HepG2 (cell line): ENCODE data around the gene ZNF331. TPM values are rescaled to one million over a fixed set of nuclear protein-coding genes. Genes with fewer than 3 reads are reported as not detected.

Source experiments
- CC2D1A ChIP-seq: sonication (generic); formaldehyde crosslinking; IDR thresholded peaks from 2 replicates; pipeline ENCODE4 v1.8.1; 2023; ENCODE audit warnings: mild to moderate bottlenecking, missing genetic modification reagents
- CEBPB ChIP-seq: IDR thresholded peaks from 2 replicates; pipeline ENCODE4 v1.6.1; 2011; ENCODE audit warnings: low read depth, low read length, improper control_type of control experiment, borderline replicate concordance
- DMAP1 ChIP-seq: IDR thresholded peaks from 2 replicates; pipeline ENCODE4 v1.6.1; 2016
- JARID2 ChIP-seq: sonication (generic); formaldehyde crosslinking; IDR thresholded peaks from 2 replicates; pipeline ENCODE4 v1.8.1; 2023; ENCODE audit warnings: missing genetic modification reagents, inconsistent platforms; ENCODE audit not compliant: insufficient replicate concordance
- KLF12 ChIP-seq: sonication (generic); formaldehyde crosslinking; IDR thresholded peaks from 2 replicates; pipeline ENCODE4 v1.4.0; 2020; ENCODE audit warnings: missing genetic modification reagents, borderline replicate concordance
- MAX ChIP-seq: IDR thresholded peaks from 2 replicates; pipeline ENCODE4 v1.6.1; 2012; ENCODE audit warnings: inconsistent platforms
- MED8 ChIP-seq: sonication (generic); formaldehyde crosslinking; IDR thresholded peaks from 2 replicates; pipeline ENCODE4 v1.8.1; 2023; ENCODE audit warnings: mild to moderate bottlenecking, missing genetic modification reagents; ENCODE audit not compliant: insufficient replicate concordance
- POLR2AphosphoS2 ChIP-seq: IDR thresholded peaks from 2 replicates; pipeline ENCODE4 v1.6.1; 2011; ENCODE audit warnings: low read depth, low read length, improper control_type of control experiment
- REST ChIP-seq, 2 experiments: IDR thresholded peaks; 2 replicates each; pipeline ENCODE4 v1.6.1; 2011 to 2012; ENCODE audit warnings: low read length in 2 of 2, borderline replicate concordance in 1 of 2, low read depth in 1 of 2, mild to moderate bottlenecking in 1 of 2, moderate library complexity in 1 of 2
- RFXANK ChIP-seq: IDR thresholded peaks from 2 replicates; pipeline ENCODE4 v1.6.1; 2016
- TAF15 ChIP-seq: fragments of 200-400 bp; formaldehyde crosslinking; IDR thresholded peaks from one replicate; pipeline ENCODE4 v1.6.1; 2018; ENCODE audit warnings: mild to moderate bottlenecking, low read depth, low read length; ENCODE audit not compliant: poor library complexity, severe bottlenecking
- TERF1 ChIP-seq: sonication (generic); formaldehyde crosslinking; IDR thresholded peaks from 2 replicates; pipeline ENCODE4 v1.8.0; 2022; ENCODE audit warnings: mild to moderate bottlenecking, missing genetic modification reagents, moderate library complexity
- TMF1 ChIP-seq: sonication (generic); formaldehyde crosslinking; IDR thresholded peaks from 2 replicates; pipeline ENCODE4 v1.8.1; 2022; ENCODE audit warnings: low read depth, missing genetic modification reagents
- ZBTB26 ChIP-seq: IDR thresholded peaks from 2 replicates; pipeline ENCODE4 v1.6.1; 2016; ENCODE audit warnings: missing compliant biosample characterization, missing genetic modification reagents, borderline replicate concordance
- ZFAT ChIP-seq: sonication (generic); formaldehyde crosslinking; conservative IDR thresholded peaks from 2 replicates; pipeline ENCODE4 v1.8.1; 2023; ENCODE audit warnings: missing genetic modification reagents, inconsistent platforms
- ZNF513 ChIP-seq: sonication (generic); formaldehyde crosslinking; conservative IDR thresholded peaks from 2 replicates; pipeline ENCODE4 v1.5.0; 2020; ENCODE audit warnings: missing genetic modification reagents
- ZNF543 ChIP-seq: sonication (generic); formaldehyde crosslinking; IDR thresholded peaks from 2 replicates; pipeline ENCODE4 v1.4.0; 2020; ENCODE audit warnings: mild to moderate bottlenecking, missing genetic modification reagents
- ZNF546 ChIP-seq: sonication (generic); formaldehyde crosslinking; conservative IDR thresholded peaks from 2 replicates; pipeline ENCODE4 v1.8.1; 2023; ENCODE audit warnings: mild to moderate bottlenecking, missing genetic modification reagents
- ZNF550 ChIP-seq: sonication (generic); formaldehyde crosslinking; IDR thresholded peaks from 2 replicates; pipeline ENCODE4 v1.4.0; 2020; ENCODE audit warnings: mild to moderate bottlenecking, missing genetic modification reagents, borderline replicate concordance
- ZNF788 ChIP-seq: sonication (generic); formaldehyde crosslinking; IDR thresholded peaks from 2 replicates; pipeline ENCODE4 v1.5.0; 2020; ENCODE audit warnings: mild to moderate bottlenecking, missing genetic modification reagents, borderline replicate concordance
- polyA plus RNA-seq, 8 experiments: library from polyadenylated mRNA; depleted of rRNA in 3 of 8; stranded (reverse) in 7 of 8; unstranded in 1 of 8; fragments of >200 nt; fragmentation: Illumina TruSeq in 4 of 8; extraction: Trizol in 4 of 8; gene quantifications; 2 replicates each; pipeline versions ENCODE4 v1.2.1 to v1.2.3, GENCODE V29; 2011 to 2016; ENCODE audit warnings: low read depth in 4 of 8, missing spikeins in 1 of 8, mixed read lengths in 1 of 8; ENCODE audit not compliant: insufficient read depth in 1 of 8
- total RNA-seq, 5 experiments: library from RNA; depleted of rRNA; stranded (reverse); fragments of >200 nt; fragmentation: Illumina TruSeq; extraction: Trizol; gene quantifications; 2 replicates each; pipeline ENCODE4 v1.2.3, GENCODE V29; 2016; ENCODE audit warnings: low read depth in 1 of 5

ZNF331 gene
- total and polyA plus RNA-seq, 2 of the 13 experiments (the other 11 are each of a cell fraction or from before 2014, with no cell fraction given) = 8.2 to 13.3 TPM

GRCh38 chr19:53537521-53538377, at the start of gene ZNF331 (continued):
- TF ChIP-seq ZBTB26 (CRISPR knock-in tag) (no peak), ZNF788 (peak; percentile 15; the same call in 1 of the 2 replicates), KLF12 (CRISPR knock-in tag) (no peak), CC2D1A (CRISPR knock-in tag) (no peak), TAF15 (peak; percentile 31), DMAP1 (CRISPR knock-in tag) (peak; percentile 92), ZNF543 (CRISPR knock-in tag) (peak; percentile 40; the same call in 1 of the 2 replicates), ZNF546 (CRISPR knock-in tag) (no peak), POLR2AphosphoS2 (no peak), ZNF513 (no peak), JARID2 (CRISPR knock-in tag) (no peak), REST (IDR thresholded peaks at IDR 0.05; ENCODE audit: borderline replicate concordance in 1 of 2, low read depth in 1 of 2, low read length in 2 of 2) (no peak), TMF1 (peak; percentile 44; the same call in 1 of the 2 replicates), CEBPB (no peak), ZNF550 (CRISPR knock-in tag) (no peak), MAX (peak; percentile 91), MED8 (CRISPR knock-in tag) (no peak), ZFAT (CRISPR knock-in tag) (no peak), RFXANK (CRISPR knock-in tag) (no peak), TERF1 (CRISPR knock-in tag) (no peak)
